ENCODE measurements around the gene PRDM13.

PRDM13 gene

DNA sequence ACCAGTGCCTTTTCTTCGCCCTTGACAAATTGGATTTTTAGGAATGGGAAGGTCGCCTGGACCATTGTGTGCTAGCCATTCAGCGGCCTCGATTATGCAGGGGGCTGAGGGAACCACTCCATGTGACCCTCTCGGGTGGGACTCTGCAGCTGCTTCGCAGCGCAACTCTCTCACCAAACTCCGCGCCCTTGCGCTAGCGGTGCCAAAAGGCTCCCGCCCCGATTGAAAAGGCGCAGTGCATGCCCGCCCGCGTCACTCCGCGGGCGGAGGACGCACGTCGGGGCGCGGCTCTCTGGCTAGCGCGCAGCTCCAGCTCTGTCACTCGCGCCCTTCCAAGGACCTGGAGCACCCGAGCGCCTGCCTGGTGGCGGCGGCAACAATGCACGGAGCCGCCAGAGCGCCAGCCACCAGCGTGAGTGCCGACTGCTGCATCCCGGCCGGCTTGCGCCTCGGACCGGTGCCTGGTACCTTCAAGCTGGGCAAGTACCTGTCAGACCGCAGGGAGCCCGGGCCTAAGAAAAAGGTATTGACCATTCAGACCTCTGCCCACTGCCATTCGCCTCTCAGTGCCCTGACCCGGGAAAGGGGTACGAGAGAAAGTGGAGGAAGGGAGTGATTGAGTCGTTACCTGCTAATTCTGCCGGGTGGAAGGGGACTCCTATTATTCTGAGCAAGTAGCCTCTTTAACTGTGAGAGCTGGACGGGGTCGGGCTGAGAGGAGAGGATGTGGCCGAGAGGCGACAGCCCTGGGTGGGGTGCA is at the start of gene PRDM13:
Gene PRDM13, plus strand, starts transcription at position 178 of the 760 bp plus-strand sequence. Its CDS starts 202 bp downstream, at position 380.
- H4K20me1 ChIP-seq (ENCODE audit: insufficient read depth, low read length), result no peaks in the 10 kb centered on the region
- H3K4me1 ChIP-seq (ENCODE audit: low read length), result peaks cover 6% of the 10 kb centered on the region
- H3K9me3 ChIP-seq (replicated peaks; ENCODE audit: insufficient read depth, low read length), result no peaks in the 10 kb centered on the region
- no peaks in the 10 kb centered on the region for H3K36me3 ChIP-seq (replicated peaks; ENCODE audit: insufficient read depth, low read length)
- no peak within 1 kb of the TSS for H3K27ac ChIP-seq (ENCODE audit: low read length)
- H3K27me3 ChIP-seq (replicated peaks; ENCODE audit: insufficient read depth, low read length), result peaks cover 23% of the 10 kb centered on the region; the same call in 1 of the 2 replicates
- no peaks in the 10 kb centered on the region for H3K79me2 ChIP-seq (ENCODE audit: low read length)
- H3K4me2 ChIP-seq (ENCODE audit: low read depth, low read length), result no peak within 1 kb of the TSS
- TF ChIP-seq, protein P1, sequence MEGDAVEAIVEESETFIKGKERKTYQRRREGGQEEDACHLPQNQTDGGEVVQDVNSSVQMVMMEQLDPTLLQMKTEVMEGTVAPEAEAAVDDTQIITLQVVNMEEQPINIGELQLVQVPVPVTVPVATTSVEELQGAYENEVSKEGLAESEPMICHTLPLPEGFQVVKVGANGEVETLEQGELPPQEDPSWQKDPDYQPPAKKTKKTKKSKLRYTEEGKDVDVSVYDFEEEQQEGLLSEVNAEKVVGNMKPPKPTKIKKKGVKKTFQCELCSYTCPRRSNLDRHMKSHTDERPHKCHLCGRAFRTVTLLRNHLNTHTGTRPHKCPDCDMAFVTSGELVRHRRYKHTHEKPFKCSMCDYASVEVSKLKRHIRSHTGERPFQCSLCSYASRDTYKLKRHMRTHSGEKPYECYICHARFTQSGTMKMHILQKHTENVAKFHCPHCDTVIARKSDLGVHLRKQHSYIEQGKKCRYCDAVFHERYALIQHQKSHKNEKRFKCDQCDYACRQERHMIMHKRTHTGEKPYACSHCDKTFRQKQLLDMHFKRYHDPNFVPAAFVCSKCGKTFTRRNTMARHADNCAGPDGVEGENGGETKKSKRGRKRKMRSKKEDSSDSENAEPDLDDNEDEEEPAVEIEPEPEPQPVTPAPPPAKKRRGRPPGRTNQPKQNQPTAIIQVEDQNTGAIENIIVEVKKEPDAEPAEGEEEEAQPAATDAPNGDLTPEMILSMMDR (IDR thresholded peaks at IDR 0.05; ENCODE audit: low read length), result no peak
- no peak for TF ChIP-seq EZH2phosphoT487 (IDR thresholded peaks at IDR 0.05; ENCODE audit: low read length)
- no peak for TF ChIP-seq EZH2 (optimal IDR thresholded peaks at IDR 0.05; ENCODE audit: low read depth, low read length)
- H3K4me3 ChIP-seq (ENCODE audit: low read length), result no peak within 1 kb of the TSS
- no peaks in the 10 kb centered on the region for H3K9me2 ChIP-seq (replicated peaks; ENCODE audit: insufficient read depth, low read length)
- H3F3A ChIP-seq (ENCODE audit: insufficient read depth, low read length), result no peaks in the 10 kb centered on the region
- no peak for DNase-seq
- no peak within 1 kb of the TSS for H2AFZ ChIP-seq (ENCODE audit: low read length)
- H3K9ac ChIP-seq (ENCODE audit: low read length), result no peak within 1 kb of the TSS

DNA sequence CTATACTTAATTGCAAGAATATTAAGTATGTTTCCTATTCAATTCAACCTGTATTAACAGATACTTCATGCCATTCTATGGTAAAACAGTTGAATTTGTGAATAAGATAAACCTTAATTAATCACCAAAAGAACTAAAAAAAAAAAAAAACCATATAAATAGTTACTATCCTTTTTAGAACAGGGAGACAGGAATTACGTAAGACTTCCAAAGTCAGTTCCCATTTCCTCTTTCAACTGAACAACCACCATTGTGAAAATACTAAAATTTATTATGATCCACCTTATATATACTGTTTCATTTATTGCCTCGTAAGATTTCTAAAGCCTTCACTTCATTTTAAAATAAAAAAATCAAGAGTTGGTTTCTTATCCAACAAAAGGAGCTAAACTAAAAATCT is 47.6 kb upstream of the PRDM13 start:
- Histone ChIP-seq H3F3A (ENCODE audit: insufficient read depth, low read length) (0 out of 2 replicates have a peak, but pooled peaks cover 2% of the 10 kb centered on the region), H3K36me3 (replicated peaks; ENCODE audit: insufficient read depth, low read length) (peaks cover 14% of the 10 kb centered on the region)
- TF ChIP-seq EZH2 (optimal IDR thresholded peaks at IDR 0.05; ENCODE audit: low read depth, low read length) (no peak), EZH2phosphoT487 (IDR thresholded peaks at IDR 0.05; ENCODE audit: low read length) (no peak)
- TF ChIP-seq, protein P1 (IDR thresholded peaks at IDR 0.05; ENCODE audit: low read length), result no peak

DNA sequence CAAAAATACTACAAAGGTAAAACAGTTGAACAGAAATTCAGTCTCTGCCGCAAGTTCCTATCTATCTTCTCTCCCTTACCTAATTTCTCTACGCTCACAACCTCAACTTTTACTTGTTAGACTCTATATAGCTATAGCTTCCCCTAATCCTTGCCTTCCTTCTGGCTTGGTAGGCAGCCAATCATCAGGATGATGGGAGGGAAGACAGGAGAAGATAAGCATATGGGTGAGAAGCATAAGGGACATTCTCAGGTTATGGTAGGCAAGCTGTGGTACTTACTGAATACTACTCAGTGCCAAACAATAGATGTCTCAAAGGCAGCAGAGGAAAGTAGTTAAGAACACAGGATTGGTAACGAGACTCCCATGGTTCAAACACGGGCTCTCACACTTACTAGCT is 46.0 kb upstream of the PRDM13 start:
- peaks cover 14% of the 10 kb centered on the region for H3K36me3 ChIP-seq (replicated peaks; ENCODE audit: insufficient read depth, low read length)
- H3K27me3 ChIP-seq (replicated peaks; ENCODE audit: insufficient read depth, low read length), result no peaks in the 10 kb centered on the region
- no peak overlapping the region for H2AFZ ChIP-seq (ENCODE audit: low read length)
- no peak for DNase-seq
- TF ChIP-seq EZH2 (optimal IDR thresholded peaks at IDR 0.05; ENCODE audit: low read depth, low read length), result no peak
- TF ChIP-seq, protein P1 (IDR thresholded peaks at IDR 0.05; ENCODE audit: low read length), result no peak
- no peak for TF ChIP-seq EZH2phosphoT487 (IDR thresholded peaks at IDR 0.05; ENCODE audit: low read length)
- no peak overlapping the region for H3K9ac ChIP-seq (ENCODE audit: low read length)
- H3K9me2 ChIP-seq (replicated peaks; ENCODE audit: insufficient read depth, low read length), result no peaks in the 10 kb centered on the region
- no peak overlapping the region for H3K4me3 ChIP-seq (ENCODE audit: low read length)
- no peaks in the 10 kb centered on the region for H3K4me1 ChIP-seq (ENCODE audit: low read length)
- no peak overlapping the region for H3K27ac ChIP-seq (ENCODE audit: low read length)
- no peak overlapping the region for H3K4me2 ChIP-seq (ENCODE audit: low read depth, low read length)
- no peaks in the 10 kb centered on the region for H4K20me1 ChIP-seq (ENCODE audit: insufficient read depth, low read length)
- H3F3A ChIP-seq (ENCODE audit: insufficient read depth, low read length), result no peaks in the 10 kb centered on the region
- H3K9me3 ChIP-seq (replicated peaks; ENCODE audit: insufficient read depth, low read length), result no peaks in the 10 kb centered on the region
- H3K79me2 ChIP-seq (ENCODE audit: low read length), result peaks cover 52% of the 10 kb centered on the region

More for the DNA sequence above, 47.6 kb upstream of the PRDM13 start:
- no peak overlapping the region for H3K4me2 ChIP-seq (ENCODE audit: low read depth, low read length)
- H3K79me2 ChIP-seq (ENCODE audit: low read length), result peaks cover 36% of the 10 kb centered on the region
- H3K4me3 ChIP-seq (ENCODE audit: low read length), result no peak overlapping the region
- no peaks in the 10 kb centered on the region for H4K20me1 ChIP-seq (ENCODE audit: insufficient read depth, low read length)
- H2AFZ ChIP-seq (ENCODE audit: low read length), result no peak overlapping the region
- H3K9me2 ChIP-seq (replicated peaks; ENCODE audit: insufficient read depth, low read length), result no peaks in the 10 kb centered on the region
- no peak overlapping the region for H3K27ac ChIP-seq (ENCODE audit: low read length)
- DNase-seq, result no peak
- no peak overlapping the region for H3K9ac ChIP-seq (ENCODE audit: low read length)
- no peaks in the 10 kb centered on the region for H3K9me3 ChIP-seq (replicated peaks; ENCODE audit: insufficient read depth, low read length)
- no peaks in the 10 kb centered on the region for H3K27me3 ChIP-seq (replicated peaks; ENCODE audit: insufficient read depth, low read length)
- H3K4me1 ChIP-seq (ENCODE audit: low read length), result no peaks in the 10 kb centered on the region

Measured in MM.1S (cell line).